Liver (tissue), 3 donors: Measurements from ENCODE around the gene NME8.

Experiments
- FOXA1 ChIP-seq: IDR thresholded peaks from 2 replicates; pipeline ENCODE4 v1.6.1; 2016; ENCODE audit warnings: antibody characterized with exemption
- GABPA ChIP-seq, 2 donors: IDR thresholded peaks in 1 of 2; conservative IDR thresholded peaks in 1 of 2; 2 replicates each; pipeline ENCODE4 v1.6.1; 2016; ENCODE audit warnings: antibody characterized with exemption in 2 of 2, mild to moderate bottlenecking in 1 of 2, moderate library complexity in 1 of 2
- TAF1 ChIP-seq: conservative IDR thresholded peaks from 2 replicates; pipeline ENCODE4 v1.6.1; 2016; ENCODE audit warnings: antibody characterized with exemption, mild to moderate bottlenecking
- TF ChIP-seq, protein P1 (sequence below): fragments of 150-350 bp; IDR thresholded peaks from 2 replicates; pipeline ENCODE4 v1.5.1; 2017; ENCODE audit warnings: improper control_type of control experiment, low read depth, low read length; ENCODE audit not compliant: missing input control
- donor health status: healthy.
- donor health status: healthy.

GRCh38 chr7:37932543-37932942 lies 84.1 kb downstream of the NME8 start:
- TF ChIP-seq TAF1 (no peak), GABPA (IDR thresholded peaks at IDR 0.05 in 1 of 2, conservative IDR thresholded peaks at IDR 0.05 in 1 of 2) (no peak), FOXA1 (no peak)
- TF ChIP-seq, protein P1, sequence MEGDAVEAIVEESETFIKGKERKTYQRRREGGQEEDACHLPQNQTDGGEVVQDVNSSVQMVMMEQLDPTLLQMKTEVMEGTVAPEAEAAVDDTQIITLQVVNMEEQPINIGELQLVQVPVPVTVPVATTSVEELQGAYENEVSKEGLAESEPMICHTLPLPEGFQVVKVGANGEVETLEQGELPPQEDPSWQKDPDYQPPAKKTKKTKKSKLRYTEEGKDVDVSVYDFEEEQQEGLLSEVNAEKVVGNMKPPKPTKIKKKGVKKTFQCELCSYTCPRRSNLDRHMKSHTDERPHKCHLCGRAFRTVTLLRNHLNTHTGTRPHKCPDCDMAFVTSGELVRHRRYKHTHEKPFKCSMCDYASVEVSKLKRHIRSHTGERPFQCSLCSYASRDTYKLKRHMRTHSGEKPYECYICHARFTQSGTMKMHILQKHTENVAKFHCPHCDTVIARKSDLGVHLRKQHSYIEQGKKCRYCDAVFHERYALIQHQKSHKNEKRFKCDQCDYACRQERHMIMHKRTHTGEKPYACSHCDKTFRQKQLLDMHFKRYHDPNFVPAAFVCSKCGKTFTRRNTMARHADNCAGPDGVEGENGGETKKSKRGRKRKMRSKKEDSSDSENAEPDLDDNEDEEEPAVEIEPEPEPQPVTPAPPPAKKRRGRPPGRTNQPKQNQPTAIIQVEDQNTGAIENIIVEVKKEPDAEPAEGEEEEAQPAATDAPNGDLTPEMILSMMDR: no peak
